Fibroblast of the conjunctiva (primary cell): ENCODE results near the gene NUP93.
A peak's percentile ranks its signal among the peaks of the same experiment; 100 is the strongest.
"Not testable (repeated sequence)": the region's sequence is repeated elsewhere in the genome, so short reads cannot be mapped to it uniquely, and the experiment has no call there.

Experiments used
- DNase-seq: peaks from one replicate; pipeline ENCODE4 v3.0.0-alpha.2; 2010; ENCODE audit warnings: low read depth

The NUP93 gene

DNA sequence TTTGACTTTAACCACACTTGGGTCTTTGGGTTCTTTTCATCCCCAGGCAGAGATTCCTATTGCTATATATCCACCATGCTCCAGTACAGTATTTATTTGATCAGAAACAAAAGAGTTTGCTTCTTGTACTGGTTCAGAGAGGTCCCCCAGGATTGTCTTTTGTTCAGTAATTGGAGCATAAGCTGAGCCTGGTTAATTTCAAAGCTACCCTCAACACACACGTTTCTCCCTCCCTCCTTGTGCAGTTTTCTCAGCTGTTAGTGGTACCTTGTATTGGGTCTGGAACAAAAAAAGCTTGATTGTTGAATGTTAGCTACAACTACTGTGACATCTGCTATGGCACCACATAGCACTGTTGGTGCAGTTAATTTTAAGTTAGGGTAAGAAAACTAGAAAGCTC is 50.0 kb downstream of the NUP93 start:
- DNase-seq, result no peak

DNA sequence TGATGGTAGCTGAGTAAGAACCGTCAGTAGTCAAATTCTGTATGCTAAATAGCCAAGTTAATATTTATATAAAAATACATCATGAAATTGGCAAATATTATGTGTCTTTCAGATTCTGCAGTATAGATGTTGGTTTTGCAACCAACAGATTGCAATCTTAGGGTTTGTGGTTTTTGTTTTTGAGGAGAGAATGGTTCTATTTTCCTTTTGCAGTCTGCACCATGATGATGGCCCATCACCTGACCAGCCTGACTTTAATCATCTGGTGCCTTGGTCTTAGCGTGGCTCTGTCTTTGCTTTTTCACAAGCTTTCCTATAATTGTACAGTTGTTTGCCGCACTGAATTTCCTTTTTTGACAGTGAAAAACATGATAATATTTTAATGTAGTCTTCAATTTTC is 50.7 kb downstream of the NUP93 start:
- DNase-seq, result no peak

DNA sequence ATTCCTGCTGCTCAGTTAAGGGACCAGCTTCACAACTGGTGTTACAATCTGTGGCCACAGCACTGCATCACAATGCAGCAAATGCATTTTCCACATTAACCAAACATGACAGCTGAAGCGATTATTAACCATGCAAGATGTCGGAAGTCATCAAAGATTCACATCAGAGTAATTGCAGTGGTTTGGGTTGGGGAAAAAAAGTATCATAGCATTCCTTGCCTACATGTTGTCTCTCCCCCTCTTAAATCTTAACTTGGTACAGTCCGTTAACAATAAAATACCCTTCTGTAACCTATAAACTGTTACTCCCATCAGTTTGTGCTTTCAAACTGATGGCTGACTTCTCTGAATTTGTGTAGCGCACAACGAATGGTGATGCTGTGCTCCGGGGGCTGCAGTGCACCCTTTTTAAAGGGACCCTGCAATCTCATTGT is 51.6 kb downstream of the NUP93 start:
- DNase-seq, result no peak

GRCh38 chr16:56783344-56783743 is 53.4 kb downstream of the NUP93 start:
- no peak for DNase-seq

DNA sequence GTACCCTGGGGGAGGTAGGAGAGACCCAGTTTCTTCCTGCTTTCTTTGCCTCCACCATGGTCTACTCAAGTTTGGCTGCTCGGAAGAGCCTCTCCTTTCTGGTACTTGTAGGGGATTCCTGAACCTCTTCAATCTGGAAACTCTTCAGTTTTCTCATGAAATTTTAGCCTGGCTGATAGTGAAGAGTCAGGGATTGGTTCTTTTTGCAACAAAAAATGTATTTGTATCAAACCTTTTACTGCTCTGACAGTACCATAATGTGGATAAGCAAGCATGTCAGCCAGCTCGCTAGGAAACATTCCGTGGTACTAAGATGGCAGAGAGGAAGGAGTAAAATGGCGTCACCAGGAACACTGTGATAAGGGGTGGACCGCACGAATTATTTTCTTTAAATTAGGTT is 55.4 kb downstream of the NUP93 start:
- DNase-seq, result no peak

- DNase-seq, result no peak
Measured at GRCh38 chr16:56787167-56787566, 57.2 kb downstream of the NUP93 start.

- no peak for DNase-seq
Measured at GRCh38 chr16:56788435-56788834, 58.5 kb downstream of the NUP93 start.

GRCh38 chr16:56789360-56789759 is 59.4 kb downstream of the NUP93 start:
- no peak for DNase-seq

DNA sequence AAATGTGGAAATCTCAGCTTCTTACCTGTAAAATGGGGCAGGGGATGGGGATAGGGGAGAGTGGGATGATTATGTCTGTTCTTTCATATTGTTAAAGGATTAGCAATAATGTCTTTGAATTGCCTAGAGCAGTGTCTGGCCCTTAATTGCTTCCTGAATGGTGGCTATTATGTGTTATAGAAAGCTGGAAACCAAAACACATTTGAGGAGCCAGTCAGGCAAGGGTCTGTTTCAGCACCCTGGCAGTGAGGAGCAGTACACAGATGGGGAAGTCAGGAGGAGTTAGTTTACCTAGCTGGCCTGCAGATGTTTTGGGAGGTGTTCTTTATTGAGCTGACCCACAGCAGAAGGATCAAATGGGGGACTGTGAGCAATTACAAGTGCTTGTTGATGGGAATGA is 63.0 kb downstream of the NUP93 start:
- no peak for DNase-seq

DNA sequence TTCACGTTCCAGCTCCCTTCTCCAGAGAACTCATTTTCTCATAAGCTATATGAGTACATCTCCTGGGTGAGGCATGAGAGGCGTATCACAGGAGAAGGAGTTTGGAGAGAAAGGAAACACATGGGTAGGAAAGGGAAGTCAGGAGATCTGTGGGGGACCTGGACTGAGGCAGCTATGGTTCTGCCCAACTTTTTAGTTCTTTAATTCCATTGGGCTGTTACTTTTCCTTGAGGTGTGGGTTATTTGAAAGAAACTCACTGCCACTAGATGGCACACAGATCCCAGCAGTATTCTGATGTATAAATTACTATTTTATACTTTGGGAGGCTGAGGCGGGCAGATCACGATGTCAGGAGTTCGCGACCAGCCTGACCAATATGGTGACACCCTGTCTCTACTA is 63.6 kb downstream of the NUP93 start:
- peak; percentile 17 for DNase-seq

GRCh38 chr16:56795011-56795410 is 65.1 kb downstream of the NUP93 start:
- no peak for DNase-seq

GRCh38 chr16:56797038-56797437 is 67.1 kb downstream of the NUP93 start:
- not testable (repeated sequence) for DNase-seq

GRCh38 chr16:56797861-56798260 is 67.9 kb downstream of the NUP93 start:
- no peak for DNase-seq

DNA sequence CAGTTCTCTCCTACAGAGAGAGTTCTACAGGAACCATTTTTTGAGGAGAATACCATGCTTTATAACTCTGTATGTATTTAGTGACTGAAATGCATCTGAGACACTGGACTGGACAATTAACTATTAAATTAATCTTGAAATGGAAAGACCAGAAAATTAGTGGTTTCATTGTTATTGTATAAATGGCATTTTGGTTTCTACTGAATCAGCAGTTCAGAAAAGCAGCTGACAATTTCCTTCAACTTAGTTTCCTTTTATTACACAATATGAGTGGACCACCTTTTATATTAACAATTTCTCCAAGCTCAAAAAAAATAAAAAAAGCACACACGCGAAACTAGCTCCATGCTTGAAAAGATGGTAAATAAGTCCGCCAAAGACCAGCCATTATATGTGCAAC is 69.0 kb downstream of the NUP93 start:
- DNase-seq, result no peak

DNA sequence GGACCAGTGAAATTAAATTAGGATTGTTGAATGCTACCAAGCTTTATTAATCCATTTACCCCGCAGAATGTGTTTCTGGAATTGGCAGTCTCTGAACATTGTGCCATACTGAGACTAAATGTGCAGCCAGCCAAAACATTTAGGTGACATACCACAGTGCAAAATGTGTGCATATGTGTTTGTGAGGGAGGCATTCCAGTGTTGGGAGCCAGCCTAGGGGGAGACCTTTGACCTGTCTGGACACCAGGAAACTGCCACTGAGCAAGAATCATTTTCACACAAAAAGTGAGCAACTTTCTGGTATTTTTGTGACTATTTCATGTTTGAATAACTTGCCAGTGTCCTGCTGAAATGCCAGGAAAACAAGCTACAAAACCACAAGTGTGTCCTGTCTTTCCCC is 70.4 kb downstream of the NUP93 start:
- DNase-seq, result no peak

GRCh38 chr16:56801762-56802161 is 71.8 kb downstream of the NUP93 start:
- no peak for DNase-seq

DNA sequence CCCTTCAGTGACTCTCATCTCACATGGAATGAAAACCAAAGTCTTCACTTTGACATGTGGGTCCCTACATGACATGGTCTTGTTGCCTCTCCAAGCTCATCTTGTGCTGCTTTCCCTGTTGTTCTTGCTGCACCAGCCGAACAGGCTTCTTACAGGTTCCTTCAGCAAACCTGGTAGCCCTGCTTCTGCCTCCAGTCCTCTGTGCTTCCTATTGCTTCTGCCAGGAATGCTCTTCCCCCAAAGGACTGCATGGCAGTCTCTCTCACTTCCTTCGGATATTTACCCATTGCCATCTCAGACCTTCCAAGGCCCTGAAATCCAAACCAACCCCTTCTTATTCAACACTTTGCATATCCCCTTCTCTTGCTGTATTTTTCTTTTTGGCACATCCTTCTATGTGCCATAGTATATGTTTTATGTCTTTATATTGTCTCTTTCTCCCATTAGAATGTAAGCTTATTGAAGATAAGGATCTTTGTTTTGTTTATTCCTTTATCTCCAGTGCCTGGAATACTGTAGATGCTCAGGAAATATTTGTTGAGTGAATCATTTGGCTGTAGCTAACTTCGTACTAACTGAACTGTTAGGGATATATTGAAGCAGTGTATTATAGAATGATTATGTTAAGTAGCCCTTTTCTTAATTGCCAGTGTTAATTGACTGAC is 77.2 kb downstream of the NUP93 start:
- no peak for DNase-seq

GRCh38 chr16:56807676-56808067 is 77.7 kb downstream of the NUP93 start:
- DNase-seq, result not testable (repeated sequence)

GRCh38 chr16:56810954-56811353 is 81.0 kb downstream of the NUP93 start:
- DNase-seq, result no peak

GRCh38 chr16:56811602-56812001 is 81.7 kb downstream of the NUP93 start:
- not testable (repeated sequence) for DNase-seq

DNA sequence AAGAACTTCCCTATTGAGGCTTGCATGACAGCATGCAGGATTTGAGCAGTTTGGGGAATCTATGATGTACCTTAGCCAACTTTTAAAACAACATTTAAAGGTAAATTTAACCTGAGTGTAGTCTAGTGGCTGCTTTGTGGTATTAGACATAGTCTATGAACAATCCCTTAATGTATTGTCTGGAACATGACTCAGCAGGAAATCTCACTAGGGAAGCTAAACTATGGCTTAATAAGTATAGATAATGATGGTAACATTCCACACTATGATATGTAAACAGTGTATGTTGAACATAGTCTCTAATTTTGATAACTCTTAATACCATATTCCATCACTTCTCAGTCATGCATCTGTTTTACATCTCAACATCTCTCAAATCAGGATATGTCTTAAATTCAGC is 83.0 kb downstream of the NUP93 start:
- no peak for DNase-seq

DNA sequence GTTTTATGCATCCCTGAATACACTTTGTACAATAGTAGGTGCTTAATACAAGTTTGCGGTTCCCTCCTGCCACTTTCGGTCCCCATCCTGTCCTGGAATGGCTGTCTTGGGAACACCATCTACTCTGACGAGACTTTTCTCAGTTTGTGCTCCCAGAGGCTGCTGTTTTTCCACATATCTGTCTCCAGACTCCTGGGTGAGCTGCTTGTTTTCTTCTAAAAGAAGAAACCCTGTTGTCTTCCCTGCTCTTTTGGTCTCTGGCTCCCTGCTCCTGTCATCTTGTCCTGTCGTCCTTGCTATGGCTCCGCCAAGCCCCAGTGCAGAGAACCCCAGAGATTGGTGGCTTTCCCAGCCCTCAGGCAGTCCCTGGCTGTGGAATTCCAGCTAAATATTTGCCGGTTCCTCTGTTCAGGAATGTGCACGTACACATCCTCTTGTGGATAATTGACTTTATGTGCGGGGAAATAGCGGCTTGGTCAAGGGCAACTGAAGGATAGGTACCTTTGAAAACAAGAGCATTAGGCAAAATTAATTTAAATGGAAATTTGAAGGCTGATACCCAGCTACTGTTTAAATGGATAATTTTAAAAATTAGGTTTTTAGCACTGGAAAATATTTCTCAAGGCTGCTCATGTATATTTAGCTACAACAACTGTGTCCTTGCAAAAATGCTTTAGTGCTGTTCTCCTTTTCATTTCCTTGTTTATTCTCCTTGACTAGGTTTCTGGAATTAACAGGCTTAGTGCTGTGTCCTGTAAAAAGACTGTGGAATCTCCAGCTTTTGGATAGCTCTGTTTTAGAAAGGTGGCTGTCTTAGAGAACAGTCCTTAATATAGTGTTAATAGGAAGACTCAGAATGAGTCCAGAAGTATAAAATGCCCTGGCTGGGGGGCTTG is 84.9 kb downstream of the NUP93 start:
- no peak for DNase-seq

- no peak for DNase-seq
Measured at GRCh38 chr16:56815721-56816120, 85.8 kb downstream of the NUP93 start.

DNA sequence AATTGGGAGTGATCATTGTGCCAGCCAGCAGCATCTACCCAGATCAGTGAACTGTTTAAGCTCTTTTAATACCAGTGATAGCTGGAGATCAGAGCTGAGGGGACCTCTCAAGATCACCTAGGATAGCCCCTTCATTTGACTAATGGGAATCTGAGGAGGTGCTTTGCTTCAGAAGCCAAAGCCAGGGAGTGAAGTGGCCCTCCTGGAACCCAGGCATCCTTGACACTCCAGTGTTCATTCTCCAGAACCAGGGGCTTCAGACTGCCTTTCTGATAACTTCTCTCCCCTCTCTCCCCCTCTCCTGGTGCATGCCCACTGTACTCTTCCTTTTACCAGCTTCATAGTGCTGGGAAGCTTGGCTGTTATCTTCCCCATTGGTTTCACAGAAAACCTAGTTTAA is 87.1 kb downstream of the NUP93 start:
- no peak for DNase-seq
